ENCODE measurements around the gene FOXRED1. TPM values are rescaled to one million over a fixed set of nuclear protein-coding genes. Genes with fewer than 3 reads are reported as not detected.

The FOXRED1 gene
- total RNA-seq, 1 experiment from 2014 or later = 44.8 TPM

DNA sequence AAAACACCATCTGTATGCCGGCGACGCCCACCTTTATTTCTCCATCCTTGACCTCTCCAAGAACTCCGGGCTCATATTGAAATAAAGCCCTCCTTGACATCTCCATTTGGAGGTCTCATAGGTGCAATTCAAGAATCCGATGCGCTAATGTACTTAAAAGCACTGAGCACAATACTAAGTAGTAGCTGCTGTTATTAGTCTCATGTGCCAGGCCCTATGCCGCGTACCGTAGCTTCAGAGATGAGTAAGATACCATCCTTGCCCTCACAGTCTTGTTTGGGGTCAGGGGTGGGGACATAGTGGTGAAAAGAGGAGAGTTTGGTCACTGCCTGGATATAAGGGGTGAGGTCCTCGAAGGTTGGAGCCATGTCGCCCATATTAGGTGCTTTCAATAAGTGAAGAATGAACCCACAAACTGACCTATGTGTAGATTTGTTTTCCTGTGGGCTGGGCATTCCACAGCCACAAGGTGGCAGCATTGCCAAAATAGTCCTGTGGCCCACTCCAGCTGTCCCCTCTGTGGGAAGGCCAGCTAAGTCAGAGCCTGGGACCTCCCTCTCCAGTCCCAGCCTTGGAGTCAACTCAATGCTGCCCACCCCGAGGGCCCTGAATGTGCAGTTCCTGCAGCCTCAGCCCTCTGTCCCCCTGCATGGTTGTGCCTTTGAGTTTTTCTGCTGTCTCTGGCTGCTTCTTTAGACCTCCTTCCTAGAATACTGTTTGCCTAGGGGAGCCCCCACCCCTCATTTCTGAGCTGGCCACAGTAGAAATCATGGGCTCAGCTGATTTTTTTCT, 41.4 kb downstream of the FOXRED1 start:
- in situ Hi-C loops (cut with HindIII; ENCODE audit: low pct_unique_long_range_greater_than_20kb, low sequenced_read_pairs) = no loop called here
- ChIA-PET CTCF (interaction anchor here (0.5 to 1.7 kb wide), 6 partner anchors 9 to 175 kb away, joined by 3 to 27 read pairs (median 4); no protein-coding TSS in a partner anchor), POLR2A (no interaction called here)
- intact Hi-C loops (cut with micrococcal nuclease; ENCODE audit: unreplicated experiment) = loop anchor here (1.0 to 10.0 kb wide), 2 partner anchors 114 to 170 kb away; no protein-coding TSS in a partner anchor
- Histone ChIP-seq H3K27ac (ENCODE audit: low read length) (no peak overlapping the region), H3K4me3 (ENCODE audit: low read depth in 2 of 2, low read length in 2 of 2) (no peak overlapping the region), H3K27me3 (ENCODE audit: control insufficient read depth, insufficient read depth, low read length) (no peaks in the 10 kb centered on the region), H3K36me3 (ENCODE audit: control insufficient read depth, insufficient read depth, low read length) (no peaks in the 10 kb centered on the region), H3K4me1 (ENCODE audit: control insufficient read depth, insufficient read depth, low read length) (no peaks in the 10 kb centered on the region), H3K9me3 (ENCODE audit: control insufficient read depth, insufficient read depth, low read depth, low read length) (no peaks in the 10 kb centered on the region)
- no TSS peak for BruUV-seq (replicated peaks)
- ATAC-seq (peak; percentile 97), DNase-seq (ENCODE audit: low read depth, low spot score) (no peak)
- TF ChIP-seq SIN3A (IDR thresholded peaks at IDR 0.05; ENCODE audit: borderline replicate concordance, insufficient read depth, low read depth, low read length) (no peak), POLR2AphosphoS5 (IDR thresholded peaks at IDR 0.05; ENCODE audit: low read depth, low read length) (no peak)
- TF ChIP-seq, protein P1, sequence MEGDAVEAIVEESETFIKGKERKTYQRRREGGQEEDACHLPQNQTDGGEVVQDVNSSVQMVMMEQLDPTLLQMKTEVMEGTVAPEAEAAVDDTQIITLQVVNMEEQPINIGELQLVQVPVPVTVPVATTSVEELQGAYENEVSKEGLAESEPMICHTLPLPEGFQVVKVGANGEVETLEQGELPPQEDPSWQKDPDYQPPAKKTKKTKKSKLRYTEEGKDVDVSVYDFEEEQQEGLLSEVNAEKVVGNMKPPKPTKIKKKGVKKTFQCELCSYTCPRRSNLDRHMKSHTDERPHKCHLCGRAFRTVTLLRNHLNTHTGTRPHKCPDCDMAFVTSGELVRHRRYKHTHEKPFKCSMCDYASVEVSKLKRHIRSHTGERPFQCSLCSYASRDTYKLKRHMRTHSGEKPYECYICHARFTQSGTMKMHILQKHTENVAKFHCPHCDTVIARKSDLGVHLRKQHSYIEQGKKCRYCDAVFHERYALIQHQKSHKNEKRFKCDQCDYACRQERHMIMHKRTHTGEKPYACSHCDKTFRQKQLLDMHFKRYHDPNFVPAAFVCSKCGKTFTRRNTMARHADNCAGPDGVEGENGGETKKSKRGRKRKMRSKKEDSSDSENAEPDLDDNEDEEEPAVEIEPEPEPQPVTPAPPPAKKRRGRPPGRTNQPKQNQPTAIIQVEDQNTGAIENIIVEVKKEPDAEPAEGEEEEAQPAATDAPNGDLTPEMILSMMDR (IDR thresholded peaks at IDR 0.05) = peak; percentile 94

- POLR2A ChIA-PET = no interaction called here
- in situ Hi-C loops (cut with HindIII; ENCODE audit: low pct_unique_long_range_greater_than_20kb, low sequenced_read_pairs) = no loop called here
- CTCF ChIA-PET = interaction anchor here (0.5 to 1.7 kb wide), 5 partner anchors 8 to 174 kb away, joined by 3 to 27 read pairs (median 4); no protein-coding TSS in a partner anchor
- no peak overlapping the region for H3K27ac ChIP-seq (ENCODE audit: low read length)
- BruUV-seq (replicated peaks) = no TSS peak
- no peaks in the 10 kb centered on the region for H3K27me3 ChIP-seq (ENCODE audit: control insufficient read depth, insufficient read depth, low read length)
- intact Hi-C loops (cut with micrococcal nuclease; ENCODE audit: unreplicated experiment) = loop anchor here (1.0 to 10.0 kb wide), 2 partner anchors 114 to 169 kb away; no protein-coding TSS in a partner anchor
- no peaks in the 10 kb centered on the region for H3K9me3 ChIP-seq (ENCODE audit: control insufficient read depth, insufficient read depth, low read depth, low read length)
- no peak overlapping the region for H3K4me3 ChIP-seq (ENCODE audit: low read depth in 2 of 2, low read length in 2 of 2)
- H3K36me3 ChIP-seq (ENCODE audit: control insufficient read depth, insufficient read depth, low read length) = no peaks in the 10 kb centered on the region
- TF ChIP-seq TCF7L2 (IDR thresholded peaks at IDR 0.05; ENCODE audit: low read depth, low read length) = no peak
- TF ChIP-seq, protein P2, sequence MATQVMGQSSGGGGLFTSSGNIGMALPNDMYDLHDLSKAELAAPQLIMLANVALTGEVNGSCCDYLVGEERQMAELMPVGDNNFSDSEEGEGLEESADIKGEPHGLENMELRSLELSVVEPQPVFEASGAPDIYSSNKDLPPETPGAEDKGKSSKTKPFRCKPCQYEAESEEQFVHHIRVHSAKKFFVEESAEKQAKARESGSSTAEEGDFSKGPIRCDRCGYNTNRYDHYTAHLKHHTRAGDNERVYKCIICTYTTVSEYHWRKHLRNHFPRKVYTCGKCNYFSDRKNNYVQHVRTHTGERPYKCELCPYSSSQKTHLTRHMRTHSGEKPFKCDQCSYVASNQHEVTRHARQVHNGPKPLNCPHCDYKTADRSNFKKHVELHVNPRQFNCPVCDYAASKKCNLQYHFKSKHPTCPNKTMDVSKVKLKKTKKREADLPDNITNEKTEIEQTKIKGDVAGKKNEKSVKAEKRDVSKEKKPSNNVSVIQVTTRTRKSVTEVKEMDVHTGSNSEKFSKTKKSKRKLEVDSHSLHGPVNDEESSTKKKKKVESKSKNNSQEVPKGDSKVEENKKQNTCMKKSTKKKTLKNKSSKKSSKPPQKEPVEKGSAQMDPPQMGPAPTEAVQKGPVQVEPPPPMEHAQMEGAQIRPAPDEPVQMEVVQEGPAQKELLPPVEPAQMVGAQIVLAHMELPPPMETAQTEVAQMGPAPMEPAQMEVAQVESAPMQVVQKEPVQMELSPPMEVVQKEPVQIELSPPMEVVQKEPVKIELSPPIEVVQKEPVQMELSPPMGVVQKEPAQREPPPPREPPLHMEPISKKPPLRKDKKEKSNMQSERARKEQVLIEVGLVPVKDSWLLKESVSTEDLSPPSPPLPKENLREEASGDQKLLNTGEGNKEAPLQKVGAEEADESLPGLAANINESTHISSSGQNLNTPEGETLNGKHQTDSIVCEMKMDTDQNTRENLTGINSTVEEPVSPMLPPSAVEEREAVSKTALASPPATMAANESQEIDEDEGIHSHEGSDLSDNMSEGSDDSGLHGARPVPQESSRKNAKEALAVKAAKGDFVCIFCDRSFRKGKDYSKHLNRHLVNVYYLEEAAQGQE (IDR thresholded peaks at IDR 0.05; ENCODE audit: insufficient read depth in 1 of 2, low read depth in 2 of 2, low read length in 1 of 2) = no peak
- no peak for TF ChIP-seq POLR2AphosphoS5 (IDR thresholded peaks at IDR 0.05; ENCODE audit: low read depth, low read length)
- TF ChIP-seq, protein P1 (IDR thresholded peaks at IDR 0.05) = no peak
- no peak for TF ChIP-seq SIN3A (IDR thresholded peaks at IDR 0.05; ENCODE audit: borderline replicate concordance, insufficient read depth, low read depth, low read length)
- ATAC-seq (no peak), DNase-seq (ENCODE audit: low read depth, low spot score) (no peak)
- no peaks in the 10 kb centered on the region for H3K4me1 ChIP-seq (ENCODE audit: control insufficient read depth, insufficient read depth, low read length)
Observed at GRCh38 chr11:126310992-126311310, 42.0 kb downstream of the FOXRED1 start.

All from Panc1 (cell line).